ENCODE measurements around the gene SYNE1. TPM values are rescaled to one million over a fixed set of nuclear protein-coding genes. Genes with fewer than 3 reads are reported as not detected.

SYNE1 gene
- total RNA-seq, 1 experiment from 2014 or later, result 6.5 TPM

DNA sequence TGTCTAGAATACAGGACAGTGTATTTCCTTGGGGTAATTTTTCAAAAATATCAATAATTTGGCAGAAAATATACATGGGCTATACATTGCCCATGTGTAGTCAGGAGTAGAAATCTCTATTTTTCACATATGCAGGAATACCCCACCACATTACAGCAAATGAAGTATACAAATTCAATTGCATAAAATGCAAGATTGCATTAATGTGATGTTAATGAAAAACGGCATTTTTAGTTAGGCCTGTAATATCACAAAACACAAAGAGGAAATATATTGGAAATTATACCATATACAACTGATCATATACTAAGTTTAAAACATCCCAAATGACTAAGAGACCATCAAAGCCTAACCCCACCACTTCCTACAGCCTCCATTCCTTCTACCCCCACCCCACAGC, 154.9 kb downstream of the SYNE1 start (continued):
- TF ChIP-seq OVOL2 (CRISPR knock-in tag; IDR thresholded peaks at IDR 0.05; ENCODE audit: borderline replicate concordance), result no peak
- no peak for TF ChIP-seq NFYB (CRISPR knock-in tag; conservative IDR thresholded peaks at IDR 0.05; ENCODE audit: low read depth)
- TF ChIP-seq GABPB1 (CRISPR knock-in tag; IDR thresholded peaks at IDR 0.05), result no peak

DNA sequence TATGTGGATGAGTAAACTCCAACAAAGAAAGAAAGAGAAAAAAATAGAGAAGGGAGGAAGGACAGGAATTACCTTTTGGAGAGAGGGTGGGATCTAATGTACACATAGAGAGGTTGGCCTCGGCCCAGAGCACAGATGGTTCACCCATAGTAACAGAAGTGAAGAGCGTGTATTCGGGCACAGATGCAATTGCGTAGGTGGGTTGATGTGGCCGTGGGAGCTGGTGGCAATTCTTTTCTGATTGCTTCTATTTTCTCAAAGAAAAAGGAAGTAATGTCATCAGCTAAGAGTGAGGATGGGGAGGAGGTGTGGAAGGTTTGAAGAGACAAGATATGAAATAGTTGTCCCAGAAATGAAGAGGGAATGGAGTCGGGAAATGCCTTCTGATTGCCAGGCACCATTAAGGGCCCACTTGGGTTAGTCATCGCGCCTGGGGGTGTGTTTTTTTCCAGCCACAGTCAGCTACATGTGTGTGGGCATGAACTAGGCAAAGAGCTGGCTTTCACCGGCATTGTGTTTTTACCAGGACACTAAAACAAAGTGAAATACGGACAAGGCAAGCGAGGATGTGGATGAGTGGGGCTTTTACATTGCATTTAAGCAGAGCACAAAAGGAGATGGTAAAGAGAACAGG, 158.7 kb downstream of the SYNE1 start:
- DNase-seq (ENCODE audit: low spot score) (no peak), ATAC-seq (no peak)
- Mint-ChIP-seq H3K4me3 (no peak overlapping the region), H3K9me3 (peaks cover 7% of the 10 kb centered on the region), H3K4me1 (peaks cover 11% of the 10 kb centered on the region), H3K27me3 (ENCODE audit: low read depth) (no peaks in the 10 kb centered on the region), H3K36me3 (no peaks in the 10 kb centered on the region), H3K27ac (no peak overlapping the region)
- CTCF ChIA-PET, result no interaction called here
- POLR2A ChIA-PET, result no interaction called here
- TF ChIP-seq ZNF671 (CRISPR knock-in tag; IDR thresholded peaks at IDR 0.05), result no peak
- TF ChIP-seq, protein P1, sequence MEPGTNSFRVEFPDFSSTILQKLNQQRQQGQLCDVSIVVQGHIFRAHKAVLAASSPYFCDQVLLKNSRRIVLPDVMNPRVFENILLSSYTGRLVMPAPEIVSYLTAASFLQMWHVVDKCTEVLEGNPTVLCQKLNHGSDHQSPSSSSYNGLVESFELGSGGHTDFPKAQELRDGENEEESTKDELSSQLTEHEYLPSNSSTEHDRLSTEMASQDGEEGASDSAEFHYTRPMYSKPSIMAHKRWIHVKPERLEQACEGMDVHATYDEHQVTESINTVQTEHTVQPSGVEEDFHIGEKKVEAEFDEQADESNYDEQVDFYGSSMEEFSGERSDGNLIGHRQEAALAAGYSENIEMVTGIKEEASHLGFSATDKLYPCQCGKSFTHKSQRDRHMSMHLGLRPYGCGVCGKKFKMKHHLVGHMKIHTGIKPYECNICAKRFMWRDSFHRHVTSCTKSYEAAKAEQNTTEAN (CRISPR knock-in tag; IDR thresholded peaks at IDR 0.05), result no peak
- no peak for TF ChIP-seq OVOL2 (CRISPR knock-in tag; IDR thresholded peaks at IDR 0.05; ENCODE audit: borderline replicate concordance)
- no peak for TF ChIP-seq MYBL2 (CRISPR knock-in tag; IDR thresholded peaks at IDR 0.05)
- no peak for TF ChIP-seq KAT7 (CRISPR knock-in tag; IDR thresholded peaks at IDR 0.05; ENCODE audit: borderline replicate concordance)
- TF ChIP-seq, protein P2, sequence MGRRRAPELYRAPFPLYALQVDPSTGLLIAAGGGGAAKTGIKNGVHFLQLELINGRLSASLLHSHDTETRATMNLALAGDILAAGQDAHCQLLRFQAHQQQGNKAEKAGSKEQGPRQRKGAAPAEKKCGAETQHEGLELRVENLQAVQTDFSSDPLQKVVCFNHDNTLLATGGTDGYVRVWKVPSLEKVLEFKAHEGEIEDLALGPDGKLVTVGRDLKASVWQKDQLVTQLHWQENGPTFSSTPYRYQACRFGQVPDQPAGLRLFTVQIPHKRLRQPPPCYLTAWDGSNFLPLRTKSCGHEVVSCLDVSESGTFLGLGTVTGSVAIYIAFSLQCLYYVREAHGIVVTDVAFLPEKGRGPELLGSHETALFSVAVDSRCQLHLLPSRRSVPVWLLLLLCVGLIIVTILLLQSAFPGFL (CRISPR knock-in tag; IDR thresholded peaks at IDR 0.05; ENCODE audit: borderline replicate concordance), result no peak
- TF ChIP-seq, protein P3, sequence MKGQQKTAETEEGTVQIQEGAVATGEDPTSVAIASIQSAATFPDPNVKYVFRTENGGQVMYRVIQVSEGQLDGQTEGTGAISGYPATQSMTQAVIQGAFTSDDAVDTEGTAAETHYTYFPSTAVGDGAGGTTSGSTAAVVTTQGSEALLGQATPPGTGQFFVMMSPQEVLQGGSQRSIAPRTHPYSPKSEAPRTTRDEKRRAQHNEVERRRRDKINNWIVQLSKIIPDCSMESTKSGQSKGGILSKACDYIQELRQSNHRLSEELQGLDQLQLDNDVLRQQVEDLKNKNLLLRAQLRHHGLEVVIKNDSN (CRISPR knock-in tag; IDR thresholded peaks at IDR 0.05), result no peak
- no peak for TF ChIP-seq ZNF232 (CRISPR knock-in tag; IDR thresholded peaks at IDR 0.05)
- no peak for TF ChIP-seq HMGA2 (CRISPR knock-in tag; IDR thresholded peaks at IDR 0.05)
- no peak for TF ChIP-seq GTF2I (CRISPR knock-in tag; conservative IDR thresholded peaks at IDR 0.05)
- TF ChIP-seq GRHL2 (CRISPR knock-in tag; IDR thresholded peaks at IDR 0.05; ENCODE audit: insufficient replicate concordance, severe bottlenecking), result no peak
- TF ChIP-seq ZNF219 (CRISPR knock-in tag; IDR thresholded peaks at IDR 0.05; ENCODE audit: borderline replicate concordance), result no peak
- TF ChIP-seq, protein P4, sequence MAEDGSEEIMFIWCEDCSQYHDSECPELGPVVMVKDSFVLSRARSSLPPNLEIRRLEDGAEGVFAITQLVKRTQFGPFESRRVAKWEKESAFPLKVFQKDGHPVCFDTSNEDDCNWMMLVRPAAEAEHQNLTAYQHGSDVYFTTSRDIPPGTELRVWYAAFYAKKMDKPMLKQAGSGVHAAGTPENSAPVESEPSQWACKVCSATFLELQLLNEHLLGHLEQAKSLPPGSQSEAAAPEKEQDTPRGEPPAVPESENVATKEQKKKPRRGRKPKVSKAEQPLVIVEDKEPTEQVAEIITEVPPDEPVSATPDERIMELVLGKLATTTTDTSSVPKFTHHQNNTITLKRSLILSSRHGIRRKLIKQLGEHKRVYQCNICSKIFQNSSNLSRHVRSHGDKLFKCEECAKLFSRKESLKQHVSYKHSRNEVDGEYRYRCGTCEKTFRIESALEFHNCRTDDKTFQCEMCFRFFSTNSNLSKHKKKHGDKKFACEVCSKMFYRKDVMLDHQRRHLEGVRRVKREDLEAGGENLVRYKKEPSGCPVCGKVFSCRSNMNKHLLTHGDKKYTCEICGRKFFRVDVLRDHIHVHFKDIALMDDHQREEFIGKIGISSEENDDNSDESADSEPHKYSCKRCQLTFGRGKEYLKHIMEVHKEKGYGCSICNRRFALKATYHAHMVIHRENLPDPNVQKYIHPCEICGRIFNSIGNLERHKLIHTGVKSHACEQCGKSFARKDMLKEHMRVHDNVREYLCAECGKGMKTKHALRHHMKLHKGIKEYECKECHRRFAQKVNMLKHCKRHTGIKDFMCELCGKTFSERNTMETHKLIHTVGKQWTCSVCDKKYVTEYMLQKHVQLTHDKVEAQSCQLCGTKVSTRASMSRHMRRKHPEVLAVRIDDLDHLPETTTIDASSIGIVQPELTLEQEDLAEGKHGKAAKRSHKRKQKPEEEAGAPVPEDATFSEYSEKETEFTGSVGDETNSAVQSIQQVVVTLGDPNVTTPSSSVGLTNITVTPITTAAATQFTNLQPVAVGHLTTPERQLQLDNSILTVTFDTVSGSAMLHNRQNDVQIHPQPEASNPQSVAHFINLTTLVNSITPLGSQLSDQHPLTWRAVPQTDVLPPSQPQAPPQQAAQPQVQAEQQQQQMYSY (CRISPR knock-in tag; IDR thresholded peaks at IDR 0.05), result no peak
- TF ChIP-seq JAZF1 (CRISPR knock-in tag; IDR thresholded peaks at IDR 0.05), result no peak
- TF ChIP-seq FOXJ3 (CRISPR knock-in tag; IDR thresholded peaks at IDR 0.05; ENCODE audit: borderline replicate concordance), result no peak
- TF ChIP-seq ZNF416 (CRISPR knock-in tag; IDR thresholded peaks at IDR 0.05), result no peak
- no peak for TF ChIP-seq TCF7 (CRISPR knock-in tag; IDR thresholded peaks at IDR 0.05; ENCODE audit: low read depth)

All from WTC11 (cell line).